OCI-M2 (cell line): ENCODE measurements around the gene KCNK3.

ENCODE experiments used
- DNase-seq: peaks from one replicate; lab custom pipeline; 2025; ENCODE audit not compliant: unreplicated experiment; lab: John Stamatoyannopoulos, UW

Gene KCNK3

GRCh38 chr2:26711457-26712161 is 19.1 kb downstream of the KCNK3 start:
- DNase-seq: no peak

- DNase-seq: no peak
Measured at GRCh38 chr2:26712486-26713465, 20.3 kb downstream of the KCNK3 start.

DNA sequence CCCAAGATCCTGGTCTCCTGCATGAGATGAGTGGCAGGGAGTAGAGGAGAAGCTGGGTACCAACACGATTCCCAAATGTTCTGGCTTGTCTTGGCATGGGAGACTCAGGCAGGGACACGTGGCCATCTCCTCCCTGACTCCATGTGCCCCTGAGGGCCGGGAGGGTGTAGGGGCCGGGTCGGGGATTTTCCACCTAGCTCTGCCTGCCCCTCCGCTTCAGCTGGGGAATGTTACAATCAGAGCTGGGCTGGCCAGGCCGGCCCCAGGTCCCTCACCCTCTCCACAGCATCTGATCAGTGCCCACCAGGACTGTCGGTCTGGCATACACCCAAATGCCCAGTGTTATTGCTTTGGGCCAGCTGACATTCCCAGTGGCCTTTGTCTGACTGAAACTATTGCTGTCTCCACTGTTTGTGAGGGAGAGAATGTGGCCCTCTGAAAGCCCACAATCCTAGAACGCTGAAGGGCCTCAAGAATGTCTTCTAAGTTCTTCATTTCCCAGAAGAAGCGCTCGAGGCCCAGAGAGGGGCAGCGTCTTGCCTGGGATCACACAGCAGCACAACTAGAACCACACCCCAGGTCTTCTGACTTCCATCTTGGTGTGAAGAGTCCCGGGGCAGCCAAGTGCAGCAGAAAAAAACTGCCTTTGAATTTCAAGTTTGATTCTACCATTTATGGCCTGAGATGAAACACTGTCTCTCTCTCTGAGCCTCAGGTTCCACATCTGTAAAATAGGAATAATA is 23.2 kb downstream of the KCNK3 start:
- DNase-seq: no peak

- no peak for DNase-seq
Measured at GRCh38 chr2:26716340-26716739, 23.8 kb downstream of the KCNK3 start.

DNA sequence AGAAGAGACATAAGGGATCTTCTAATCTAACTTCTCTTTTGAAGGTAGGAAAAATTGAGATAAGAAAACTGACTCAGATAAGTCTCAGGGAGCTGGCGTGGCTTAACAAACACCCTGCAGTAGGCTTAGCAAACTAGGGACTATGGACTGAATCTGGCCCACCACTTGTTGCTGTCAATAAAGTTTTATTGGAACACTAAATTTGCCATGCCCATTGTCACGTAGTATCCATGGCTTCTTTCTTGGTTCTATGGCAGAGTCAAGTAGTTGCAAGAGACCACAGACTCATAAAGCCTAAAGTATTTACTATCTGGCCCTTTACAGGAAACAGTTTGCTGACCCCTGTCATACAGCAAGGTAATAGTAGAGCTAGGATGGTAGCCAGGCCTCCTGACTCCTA is 24.2 kb downstream of the KCNK3 start:
- no peak for DNase-seq

- no peak for DNase-seq
Measured at GRCh38 chr2:26717362-26717761, 24.8 kb downstream of the KCNK3 start.

DNA sequence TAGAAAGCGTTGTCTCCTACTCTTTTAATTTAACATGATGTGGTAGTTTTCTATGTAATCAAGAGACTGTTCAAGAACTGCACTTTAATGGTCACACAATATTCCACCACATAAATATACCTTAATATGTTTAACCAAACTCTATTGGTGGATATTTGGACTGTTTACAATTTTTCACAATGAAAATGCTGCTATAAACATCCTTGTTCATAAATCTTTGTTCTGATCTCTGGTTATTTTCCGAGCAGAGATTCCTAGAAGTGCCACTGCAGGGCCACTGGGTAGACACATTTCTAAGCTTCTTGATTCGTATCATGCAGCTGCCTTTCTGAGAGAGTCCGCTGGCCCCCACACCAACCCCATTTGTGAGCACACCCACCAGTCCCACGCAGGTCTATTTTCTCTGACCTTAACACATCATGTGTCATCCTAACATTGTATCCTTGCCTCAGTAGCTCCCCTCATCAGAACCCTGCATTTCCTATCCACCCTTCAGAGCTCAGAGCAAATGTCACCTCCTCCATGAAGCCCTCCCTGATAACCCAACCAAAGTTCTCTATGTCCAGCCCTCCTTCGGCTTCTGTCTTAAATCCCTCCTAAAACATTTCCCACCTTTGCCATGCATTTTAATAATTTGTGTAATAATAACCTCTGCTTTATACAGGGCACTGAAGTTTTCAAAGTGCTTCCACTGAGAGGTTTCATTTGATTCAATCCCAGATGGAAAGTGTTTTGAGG is 26.6 kb downstream of the KCNK3 start:
- no peak for DNase-seq

GRCh38 chr2:26720322-26721114 is 28.0 kb downstream of the KCNK3 start:
- DNase-seq: no peak

DNA sequence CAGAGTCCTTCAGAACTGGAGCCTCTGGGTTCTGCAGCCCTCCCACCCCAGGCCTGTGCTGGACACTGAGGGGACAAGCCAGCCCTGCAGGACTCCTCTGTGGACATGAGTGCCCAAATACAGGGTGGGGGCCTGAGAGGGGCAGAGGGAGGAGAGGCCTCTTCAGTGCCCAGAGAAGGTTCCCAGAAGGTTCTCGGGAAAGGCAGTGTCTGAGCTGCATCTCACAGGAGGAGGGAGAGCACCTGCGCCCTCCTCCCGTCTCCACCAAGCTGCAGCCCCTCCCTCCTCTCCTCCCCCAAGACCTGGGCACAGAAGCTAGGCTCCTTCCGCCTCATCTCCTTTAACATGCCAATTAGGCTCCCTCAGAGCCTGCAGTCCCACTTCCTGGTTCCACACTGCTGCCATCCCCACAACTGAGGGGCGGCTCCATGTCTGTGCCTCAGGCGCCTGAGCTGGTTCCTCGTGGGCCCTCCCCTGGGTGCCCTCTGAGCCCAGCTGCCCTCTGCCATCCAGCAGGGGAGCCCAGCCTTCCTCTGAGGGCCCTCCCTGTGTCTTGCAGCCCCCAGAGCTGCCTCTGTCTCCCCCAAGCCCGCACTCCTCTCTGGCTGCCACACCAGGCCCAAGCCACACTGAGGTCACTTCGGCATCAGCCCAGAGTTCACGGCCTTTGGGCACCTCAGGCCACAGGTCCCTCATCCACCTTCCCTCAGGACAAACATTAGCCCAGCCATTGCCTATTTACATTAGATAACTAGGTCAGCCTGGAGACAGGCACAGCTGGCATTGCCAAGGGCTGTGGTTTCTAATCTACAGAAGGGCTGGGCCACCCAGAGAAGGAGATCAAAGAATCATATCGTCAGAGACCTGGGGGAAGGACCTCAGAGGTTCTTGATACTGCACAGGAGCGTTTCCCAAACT is 28.9 kb downstream of the KCNK3 start:
- DNase-seq: no peak

DNA sequence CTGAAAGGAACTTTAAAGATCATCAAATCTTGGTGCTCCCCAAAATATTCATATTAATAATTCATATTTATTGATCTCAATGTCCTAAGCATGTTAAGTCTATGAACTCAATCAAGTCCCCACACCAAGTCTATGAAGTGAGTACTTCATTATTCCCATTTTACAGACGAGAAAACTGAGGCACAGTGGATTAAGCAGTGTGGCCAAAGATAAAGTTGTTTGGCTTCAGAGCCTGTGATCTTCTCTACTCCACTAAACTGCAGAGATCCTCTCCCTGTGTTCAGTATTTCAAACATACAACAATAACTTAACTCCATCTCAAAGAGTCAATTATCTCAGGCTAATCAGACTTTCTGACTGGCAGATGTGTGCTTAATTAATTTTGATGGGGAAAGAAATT is 29.8 kb downstream of the KCNK3 start:
- no peak for DNase-seq

DNA sequence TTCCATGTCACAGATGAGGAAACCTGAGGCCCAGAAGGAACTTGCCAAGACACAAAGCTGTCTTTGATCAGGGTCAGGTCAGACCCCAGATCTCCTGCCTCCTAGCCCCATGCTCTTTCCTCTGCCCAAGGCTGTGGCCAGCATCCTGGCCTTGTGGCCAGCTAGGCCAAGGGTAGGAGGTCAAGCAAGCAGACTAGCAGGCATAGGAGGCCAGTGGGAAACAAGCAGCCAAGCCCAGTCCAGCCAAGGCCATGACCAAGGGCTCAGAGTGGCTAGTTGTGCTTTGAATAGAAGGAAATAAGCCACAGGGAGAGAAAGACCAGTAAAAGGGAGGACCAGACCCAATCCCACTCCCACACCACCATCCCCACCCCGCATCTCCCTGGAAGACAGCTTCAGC is 30.4 kb downstream of the KCNK3 start:
- DNase-seq: no peak

- DNase-seq: no peak
Measured at GRCh38 chr2:26723475-26723874, 31.0 kb downstream of the KCNK3 start.

DNA sequence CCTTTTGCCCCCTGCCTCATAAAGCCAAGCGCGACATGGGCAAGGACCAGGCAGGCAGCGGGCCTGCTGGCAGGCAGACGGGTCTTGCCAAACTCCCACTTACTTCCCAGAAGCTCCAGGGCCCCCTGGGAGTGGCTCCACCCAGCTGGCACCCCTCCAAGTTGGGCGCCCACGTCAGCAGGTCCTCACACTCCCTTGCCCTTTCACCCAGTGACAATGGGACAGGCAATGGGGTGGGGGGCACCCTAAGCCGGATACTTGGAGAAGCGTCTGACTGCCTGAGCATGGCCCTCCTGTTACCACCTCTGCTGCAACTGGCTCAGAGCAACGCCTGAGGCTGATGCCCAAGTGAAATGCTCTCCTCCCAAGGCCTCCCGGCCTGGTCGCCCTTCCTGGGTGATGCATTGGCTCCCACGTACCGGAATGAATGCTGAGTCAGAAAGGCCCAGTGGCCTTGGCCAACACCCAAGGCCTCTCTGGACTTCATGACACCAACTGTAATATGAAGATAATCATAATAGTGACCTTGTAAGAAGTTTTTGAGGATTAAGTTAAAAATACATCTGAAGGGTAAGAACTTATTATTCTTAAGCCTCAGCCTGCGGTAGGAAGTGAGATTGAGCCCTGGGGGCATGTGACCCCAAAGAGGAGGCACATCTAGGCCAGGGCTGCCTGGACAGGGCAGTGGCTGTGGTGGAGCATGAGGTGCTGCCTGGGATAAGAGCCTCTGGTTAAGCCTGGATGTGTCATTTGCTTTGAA is 31.6 kb downstream of the KCNK3 start:
- no peak for DNase-seq

DNA sequence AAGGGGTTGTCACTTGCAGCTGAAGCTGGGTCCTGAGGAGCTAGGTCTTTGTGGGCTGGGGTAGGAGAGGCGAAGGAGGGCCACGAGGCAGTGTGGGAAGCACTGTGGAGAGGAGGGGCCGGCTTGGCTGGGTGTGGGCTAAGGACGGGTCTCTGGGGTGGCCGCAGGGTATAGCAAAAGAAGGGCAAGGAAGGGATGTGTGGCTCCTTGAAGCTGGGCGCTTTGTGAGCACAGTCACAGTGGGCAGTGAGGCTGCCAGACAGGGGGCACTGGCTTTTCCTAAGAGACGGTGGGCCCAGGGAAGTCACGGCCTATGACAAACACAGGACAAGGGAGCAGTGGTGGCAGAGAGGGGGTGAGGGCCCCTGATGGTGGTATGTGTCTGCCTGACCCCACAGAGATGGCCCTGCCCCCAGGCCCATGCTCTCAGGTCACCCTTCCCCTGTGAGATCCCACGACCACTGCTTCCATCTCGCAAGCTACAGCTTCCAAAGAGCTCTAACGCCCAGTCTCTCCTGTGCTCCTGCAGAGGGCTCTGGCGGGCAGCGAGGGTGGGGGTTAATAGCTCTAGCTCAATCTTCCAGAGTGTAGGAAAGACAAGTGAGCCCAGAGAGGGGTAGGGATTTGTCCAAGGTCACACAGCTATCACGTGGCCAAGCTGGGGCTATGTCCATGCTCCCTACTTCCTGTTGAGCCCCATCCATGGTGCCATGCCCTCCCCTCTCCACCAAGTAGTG is 32.4 kb downstream of the KCNK3 start:
- no peak for DNase-seq

- DNase-seq: no peak
Measured at GRCh38 chr2:26725521-26725820, 32.9 kb downstream of the KCNK3 start.

DNA sequence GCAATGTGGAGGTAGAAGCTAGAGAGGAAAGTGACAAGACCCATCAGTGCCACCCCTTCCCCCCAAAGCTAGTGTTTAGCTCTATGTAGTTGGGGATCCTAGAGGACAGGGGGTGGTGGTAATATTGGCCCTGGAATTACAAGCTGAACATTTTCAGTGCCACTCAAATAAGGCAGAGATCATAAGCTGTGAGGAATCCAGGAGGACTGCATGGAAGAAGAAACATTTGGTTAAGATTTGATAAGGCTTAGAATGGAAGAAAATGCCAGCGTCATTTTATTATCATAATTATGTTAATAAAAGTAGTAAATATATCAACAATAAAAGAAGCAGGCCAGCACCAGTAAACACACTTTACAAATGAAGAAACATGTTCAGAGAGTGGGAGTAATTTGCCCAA is 33.7 kb downstream of the KCNK3 start:
- no peak for DNase-seq

GRCh38 chr2:26727641-26728561 is 35.4 kb downstream of the KCNK3 start:
- no peak for DNase-seq
